Rectal smooth muscle tissue (tissue), 1 donor: ENCODE results near the gene ADH6.
"Not testable (repeated sequence)": the region's sequence is repeated elsewhere in the genome, so short reads cannot be mapped to it uniquely, and the experiment has no call there.

Experiments used
- H3K27ac ChIP-seq: one replicate; pipeline ENCODE4 v1.7.0; 2013; ENCODE audit warnings: low read depth, low read length, inconsistent platforms
- H3K27me3 ChIP-seq: one replicate; pipeline ENCODE4 v1.7.0; 2013; ENCODE audit warnings: low read length; ENCODE audit not compliant: control insufficient read depth, insufficient read depth
- H3K36me3 ChIP-seq: one replicate; pipeline ENCODE4 v1.7.0; 2013; ENCODE audit warnings: low read length; ENCODE audit not compliant: control insufficient read depth, insufficient read depth
- H3K4me1 ChIP-seq: one replicate; pipeline ENCODE4 v1.7.0; 2013; ENCODE audit warnings: low read length; ENCODE audit not compliant: control insufficient read depth, insufficient read depth
- H3K4me3 ChIP-seq: one replicate; pipeline ENCODE4 v1.7.0; 2013; ENCODE audit warnings: low read length
- H3K9ac ChIP-seq: one replicate; pipeline ENCODE4 v1.7.0; 2013; ENCODE audit warnings: low read length

The ADH6 gene

GRCh38 chr4:99219072-99219471 lies at the start of gene ADH6:
Gene ADH6 (minus strand): TSS chr4:99219246. CDS start chr4:99219152, 94 bp downstream.
- H3K4me1 ChIP-seq, result no peaks in the 10 kb centered on the region
- H3K36me3 ChIP-seq, result no peaks in the 10 kb centered on the region
- H3K4me3 ChIP-seq, result peak within 1 kb of the TSS; percentile 31
- no peak within 1 kb of the TSS for H3K9ac ChIP-seq
- no peaks in the 10 kb centered on the region for H3K27me3 ChIP-seq
- H3K27ac ChIP-seq, result no peak within 1 kb of the TSS

- H3K27ac ChIP-seq, result no peak overlapping the region
- H3K9ac ChIP-seq, result no peak overlapping the region
- H3K36me3 ChIP-seq, result no peaks in the 10 kb centered on the region
- no peaks in the 10 kb centered on the region for H3K4me1 ChIP-seq
- H3K4me3 ChIP-seq, result no peak overlapping the region
- no peaks in the 10 kb centered on the region for H3K27me3 ChIP-seq
Measured at GRCh38 chr4:99264927-99265326, 45.9 kb upstream of the ADH6 start.

DNA sequence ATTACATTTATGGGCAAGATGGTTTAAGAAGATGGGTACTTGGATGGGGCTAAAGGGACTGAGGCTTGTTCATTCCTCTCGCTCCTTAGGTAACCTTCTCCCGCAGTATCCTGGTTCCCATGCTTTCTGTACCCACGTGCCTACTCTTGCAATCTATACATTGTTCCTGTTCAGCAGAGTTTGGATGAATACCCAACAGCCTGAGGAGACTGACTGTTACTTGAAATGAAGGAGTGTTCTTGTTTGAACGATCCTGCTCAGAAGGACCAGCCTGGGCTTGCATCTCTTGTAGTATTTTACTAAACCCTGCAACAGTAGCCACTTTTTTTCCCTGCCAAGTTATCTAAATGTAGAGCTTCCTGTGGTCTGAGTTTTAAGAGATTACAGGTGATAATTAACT lies 33.7 kb upstream of the ADH6 start:
- Histone ChIP-seq H3K36me3 (no peaks in the 10 kb centered on the region), H3K4me3 (no peak overlapping the region), H3K27me3 (no peaks in the 10 kb centered on the region), H3K27ac (no peak overlapping the region), H3K4me1 (no peaks in the 10 kb centered on the region), H3K9ac (no peak overlapping the region)

DNA sequence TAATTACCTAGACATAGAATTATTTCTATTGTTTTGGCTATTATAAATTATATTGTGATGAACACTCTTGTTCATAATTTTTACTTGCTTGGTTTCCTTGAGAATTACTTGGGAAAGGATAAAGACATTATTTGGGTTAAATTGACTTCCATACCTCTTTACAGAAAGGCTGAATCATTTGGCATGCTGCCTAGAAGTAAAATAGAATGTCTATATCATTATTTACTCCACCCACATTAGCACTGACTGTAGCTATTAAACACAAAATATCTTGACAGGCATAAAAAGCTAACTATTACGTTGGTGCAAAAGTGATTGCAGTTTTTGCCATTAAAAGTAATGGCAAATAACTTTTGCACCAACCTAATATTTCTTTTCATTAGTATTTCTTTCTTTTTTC lies 29.7 kb upstream of the ADH6 start:
- no peaks in the 10 kb centered on the region for H3K4me1 ChIP-seq
- H3K27ac ChIP-seq, result no peak overlapping the region
- no peaks in the 10 kb centered on the region for H3K36me3 ChIP-seq
- H3K9ac ChIP-seq, result no peak overlapping the region
- H3K27me3 ChIP-seq, result no peaks in the 10 kb centered on the region
- no peak overlapping the region for H3K4me3 ChIP-seq

- H3K27me3 ChIP-seq, result no peaks in the 10 kb centered on the region
- no peaks in the 10 kb centered on the region for H3K4me1 ChIP-seq
- H3K36me3 ChIP-seq, result no peaks in the 10 kb centered on the region
- H3K4me3 ChIP-seq, result no peak overlapping the region
- no peak overlapping the region for H3K9ac ChIP-seq
- H3K27ac ChIP-seq, result no peak overlapping the region
Measured at GRCh38 chr4:99235955-99236354, 16.9 kb upstream of the ADH6 start.

DNA sequence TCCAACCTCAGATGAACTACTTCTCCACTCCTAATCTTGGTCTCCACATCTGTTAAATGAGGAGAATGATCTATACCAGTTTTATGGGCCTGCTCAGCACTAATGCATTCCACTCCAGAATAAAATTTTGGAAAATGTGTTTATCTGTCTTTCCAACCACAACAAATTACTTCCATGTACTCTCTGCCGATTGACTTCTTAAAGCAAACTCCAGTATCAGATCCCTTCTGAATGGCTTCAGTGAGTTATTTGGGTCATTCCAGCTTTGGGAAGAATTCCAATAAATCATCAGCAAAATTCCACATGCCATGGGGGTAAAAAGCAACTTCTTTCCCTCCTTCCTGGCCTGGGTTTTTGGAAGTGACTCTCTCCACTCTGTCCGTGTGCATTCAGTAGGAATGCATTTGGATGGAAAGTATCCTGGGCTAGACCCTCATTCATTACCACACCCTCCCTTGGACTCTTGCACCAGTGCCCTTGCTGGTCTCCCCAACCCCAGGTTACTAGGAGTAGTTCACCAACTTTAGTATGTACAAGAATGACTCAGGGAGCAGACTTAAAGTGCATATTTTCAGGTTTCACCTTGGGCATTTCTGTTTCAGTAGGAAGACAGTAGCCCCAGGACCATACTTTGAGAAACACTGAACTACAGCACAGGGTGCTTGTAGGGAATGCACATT lies 15.4 kb upstream of the ADH6 start:
- Histone ChIP-seq H3K36me3 (no peaks in the 10 kb centered on the region), H3K9ac (no peak overlapping the region), H3K4me3 (no peak overlapping the region), H3K27me3 (no peaks in the 10 kb centered on the region), H3K4me1 (no peaks in the 10 kb centered on the region), H3K27ac (no peak overlapping the region)

DNA sequence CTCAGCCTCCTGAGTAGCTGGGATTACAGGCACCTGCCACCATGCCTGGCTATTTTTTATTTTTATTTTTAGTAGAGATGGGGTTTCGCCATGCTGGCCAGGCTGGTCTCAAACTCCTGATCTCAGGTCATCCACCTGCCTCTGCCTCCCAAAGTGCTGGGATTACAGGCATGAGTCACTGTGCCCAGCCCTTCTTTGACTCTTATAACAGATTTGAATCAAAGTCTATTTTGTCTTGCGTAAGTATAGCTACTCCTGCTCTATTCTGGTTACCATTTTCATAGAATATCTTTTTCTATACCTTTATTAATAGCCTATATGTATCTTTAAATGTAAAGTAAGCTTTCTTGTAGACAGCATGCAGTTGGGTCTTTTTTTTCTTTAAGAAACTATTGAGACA lies 14.4 kb upstream of the ADH6 start:
- H3K4me1 ChIP-seq, H3K4me3 ChIP-seq, H3K9ac ChIP-seq, H3K27ac ChIP-seq, H3K36me3 ChIP-seq, H3K27me3 ChIP-seq: not testable (repeated sequence)

- not testable (repeated sequence) for H3K9ac ChIP-seq, H3K36me3 ChIP-seq, H3K27ac ChIP-seq, H3K4me3 ChIP-seq, H3K4me1 ChIP-seq, H3K27me3 ChIP-seq
Measured at GRCh38 chr4:99228706-99229105, 9.7 kb upstream of the ADH6 start.

- not testable (repeated sequence) for H3K9ac ChIP-seq, H3K27me3 ChIP-seq, H3K4me3 ChIP-seq, H3K36me3 ChIP-seq, H3K27ac ChIP-seq, H3K4me1 ChIP-seq
Measured at GRCh38 chr4:99227646-99228045, 8.6 kb upstream of the ADH6 start.

DNA sequence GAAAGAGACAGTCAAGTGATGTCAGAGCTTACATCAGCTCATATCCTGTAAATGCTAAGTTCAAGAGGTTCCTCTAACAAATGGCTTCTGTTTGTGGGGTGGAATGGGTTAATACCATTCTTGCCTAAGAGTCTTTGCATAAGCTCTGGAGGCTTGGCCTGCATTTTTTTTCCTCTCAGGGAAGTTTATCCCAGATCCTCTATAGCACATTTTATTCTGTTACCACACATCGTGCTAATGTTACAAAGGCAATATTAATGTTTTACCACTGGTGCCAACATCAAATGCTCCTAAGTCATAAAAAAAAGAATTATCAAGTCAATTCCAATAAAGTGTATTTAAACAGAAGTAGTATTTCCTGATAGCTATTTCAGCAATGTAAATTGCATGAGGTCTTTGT lies 2.9 kb upstream of the ADH6 start:
- no peak overlapping the region for H3K27ac ChIP-seq
- no peak overlapping the region for H3K4me3 ChIP-seq
- no peaks in the 10 kb centered on the region for H3K4me1 ChIP-seq
- H3K27me3 ChIP-seq, result no peaks in the 10 kb centered on the region
- no peak overlapping the region for H3K9ac ChIP-seq
- no peaks in the 10 kb centered on the region for H3K36me3 ChIP-seq

DNA sequence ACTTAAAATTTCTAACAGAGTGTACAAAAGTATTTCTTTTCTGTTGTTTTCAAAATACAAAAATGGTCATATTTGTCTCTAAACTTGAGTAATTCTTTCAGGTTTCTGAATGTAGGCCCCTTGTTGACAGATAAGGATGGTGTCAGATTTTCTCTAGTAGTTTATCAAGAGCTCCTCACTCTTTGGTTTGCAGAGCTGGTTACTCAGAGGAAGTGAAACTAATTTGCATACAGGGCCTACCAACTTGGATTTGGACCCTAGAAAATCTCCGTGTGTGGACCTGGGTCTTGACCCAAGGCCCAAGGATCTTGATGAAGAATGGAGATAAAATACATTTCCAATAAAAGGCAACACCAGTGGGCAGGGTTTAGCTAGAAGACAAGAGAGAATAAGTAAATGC lies 433 bp upstream of the ADH6 start:
- H3K27ac ChIP-seq, result no peak overlapping the region
- no peaks in the 10 kb centered on the region for H3K4me1 ChIP-seq
- no peak overlapping the region for H3K4me3 ChIP-seq
- H3K36me3 ChIP-seq, result no peaks in the 10 kb centered on the region
- H3K27me3 ChIP-seq, result no peaks in the 10 kb centered on the region
- H3K9ac ChIP-seq, result no peak overlapping the region

- Histone ChIP-seq H3K27ac (no peak overlapping the region), H3K4me3 (no peak overlapping the region), H3K27me3 (no peaks in the 10 kb centered on the region), H3K9ac (no peak overlapping the region), H3K4me1 (no peaks in the 10 kb centered on the region), H3K36me3 (no peaks in the 10 kb centered on the region)
Measured at GRCh38 chr4:99215521-99215920, 3.5 kb downstream of the ADH6 start.

GRCh38 chr4:99210789-99211188 lies 8.3 kb downstream of the ADH6 start:
- no peak overlapping the region for H3K27ac ChIP-seq
- no peaks in the 10 kb centered on the region for H3K27me3 ChIP-seq
- no peak overlapping the region for H3K9ac ChIP-seq
- H3K36me3 ChIP-seq, result no peaks in the 10 kb centered on the region
- H3K4me3 ChIP-seq, result no peak overlapping the region
- no peaks in the 10 kb centered on the region for H3K4me1 ChIP-seq
